ENCODE results near the gene AQP12A. TPM values are rescaled to one million over a fixed set of nuclear protein-coding genes. Genes with fewer than 3 reads are reported as not detected.

The AQP12A gene
- polyA plus RNA-seq, 1 of the 3 experiments (the other 2 are of a cell fraction) = not detected

DNA sequence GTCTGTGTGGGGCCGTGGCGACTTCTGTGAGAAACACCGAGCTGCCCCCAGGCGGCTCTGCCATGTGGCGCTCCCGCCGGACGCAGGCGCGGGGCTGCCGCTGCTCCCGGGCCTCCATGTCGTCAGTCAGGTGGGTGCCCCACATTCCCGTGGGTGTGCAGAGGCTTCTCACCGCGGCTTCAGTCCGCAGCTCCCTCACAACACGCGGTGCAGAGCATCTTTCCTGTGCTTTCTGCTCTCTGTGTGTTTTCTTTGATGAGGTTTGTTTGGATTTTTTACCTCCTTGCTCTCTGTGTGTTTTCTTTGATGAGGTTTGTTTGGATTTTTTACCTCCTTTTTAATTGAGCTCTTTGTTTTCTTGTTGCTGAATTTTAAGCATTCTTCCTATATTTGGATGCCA lies 13.0 kb downstream of the AQP12A start:
- H3K79me2 ChIP-seq (ENCODE audit: insufficient read depth) = no peaks in the 10 kb centered on the region
- H3K36me3 ChIP-seq (replicated peaks in 1 of 2; ENCODE audit: control insufficient read depth in 1 of 2, insufficient read depth in 2 of 2, low read length in 1 of 2) = no peaks in the 10 kb centered on the region
- H3K9me2 ChIP-seq = no peaks in the 10 kb centered on the region
- no peaks in the 10 kb centered on the region for H3F3A ChIP-seq (replicated peaks; ENCODE audit: insufficient read depth)
- POLR2A ChIA-PET = no interaction called here
- H3K27ac ChIP-seq (ENCODE audit: low read depth in 2 of 2, low read length in 1 of 2) = no peak overlapping the region
- H3K9me3 ChIP-seq = no peaks in the 10 kb centered on the region
- CTCF ChIA-PET = interaction anchor here (1.2 to 1.5 kb wide), 4 partner anchors 11 to 191 kb away, joined by 3 to 5 read pairs (median 3); no protein-coding TSS in a partner anchor
- H3K4me1 ChIP-seq (ENCODE audit: control insufficient read depth in 1 of 2, insufficient read depth in 2 of 2, low read depth in 1 of 2, low read length in 1 of 2) = no peaks in the 10 kb centered on the region; a peak in 1 of 4 replicates
- no peak overlapping the region for H2AFZ ChIP-seq (ENCODE audit: low read depth)
- no peak for DNase-seq
- WGBS (ENCODE audit: low lambda C conversion rate) = 61% methylated on average over 19 of the region's 19 CpGs
- H3K4me2 ChIP-seq = no peak overlapping the region
- TF ChIP-seq FOXJ3 (CRISPR knock-in tag; IDR thresholded peaks at IDR 0.05) (no peak), EP300 (IDR thresholded peaks at IDR 0.05; ENCODE audit: borderline replicate concordance in 1 of 2, low read depth in 1 of 2, low read length in 1 of 2) (no peak)
- no peaks in the 10 kb centered on the region for H4K20me1 ChIP-seq (ENCODE audit: insufficient read depth)
- H3K9ac ChIP-seq = no peak overlapping the region
- H3K27me3 ChIP-seq (ENCODE audit: insufficient read depth) = peaks cover 9% of the 10 kb centered on the region; the same call in 1 of the 2 replicates
- H3K4me3 ChIP-seq (ENCODE audit: low read depth in 2 of 2, low read length in 1 of 2) = no peak overlapping the region

- ChIA-PET POLR2A (no interaction called here), CTCF (interaction anchor here (1.2 to 1.5 kb wide), 3 partner anchors 10 to 191 kb away, joined by 3 to 5 read pairs (median 3); no protein-coding TSS in a partner anchor)
- Histone ChIP-seq H3K27me3 (ENCODE audit: insufficient read depth) (peaks cover 9% of the 10 kb centered on the region; the same call in 1 of the 2 replicates), H3F3A (replicated peaks; ENCODE audit: insufficient read depth) (no peaks in the 10 kb centered on the region), H3K36me3 (replicated peaks in 1 of 2; ENCODE audit: control insufficient read depth in 1 of 2, insufficient read depth in 2 of 2, low read length in 1 of 2) (no peaks in the 10 kb centered on the region), H4K20me1 (ENCODE audit: insufficient read depth) (no peaks in the 10 kb centered on the region), H3K4me3 (ENCODE audit: low read depth in 2 of 2, low read length in 1 of 2) (no peak overlapping the region), H3K4me1 (ENCODE audit: control insufficient read depth in 1 of 2, insufficient read depth in 2 of 2, low read depth in 1 of 2, low read length in 1 of 2) (no peaks in the 10 kb centered on the region; a peak in 1 of 4 replicates), H3K27ac (ENCODE audit: low read depth in 2 of 2, low read length in 1 of 2) (no peak overlapping the region), H3K9me2 (no peaks in the 10 kb centered on the region), H3K9me3 (no peaks in the 10 kb centered on the region), H3K79me2 (ENCODE audit: insufficient read depth) (no peaks in the 10 kb centered on the region), H3K9ac (no peak overlapping the region), H2AFZ (ENCODE audit: low read depth) (no peak overlapping the region), H3K4me2 (no peak overlapping the region)
- TF ChIP-seq MEF2A (IDR thresholded peaks at IDR 0.05; ENCODE audit: borderline replicate concordance, low read depth) (no peak), RCOR1 (IDR thresholded peaks at IDR 0.05; ENCODE audit: low read length) (no peak), REST (IDR thresholded peaks at IDR 0.05; ENCODE audit: low read depth, low read length) (no peak), CHD2 (IDR thresholded peaks at IDR 0.05; ENCODE audit: low read length, partially characterized antibody) (no peak), EZH2phosphoT487 (IDR thresholded peaks at IDR 0.05; ENCODE audit: borderline replicate concordance, low read depth) (no peak), PBX3 (IDR thresholded peaks at IDR 0.05) (no peak), TCF12 (IDR thresholded peaks at IDR 0.05) (no peak), MAX (IDR thresholded peaks at IDR 0.05; ENCODE audit: low read depth) (no peak), YY1 (IDR thresholded peaks at IDR 0.05; ENCODE audit: low read depth) (no peak), POLR2AphosphoS5 (IDR thresholded peaks at IDR 0.05; ENCODE audit: low read depth, low read length) (no peak), ELF1 (IDR thresholded peaks at IDR 0.05) (no peak), FOSL2 (IDR thresholded peaks at IDR 0.05; ENCODE audit: borderline replicate concordance, low read depth) (no peak), FOXJ3 (CRISPR knock-in tag; IDR thresholded peaks at IDR 0.05) (no peak), NFIC (IDR thresholded peaks at IDR 0.05; ENCODE audit: borderline replicate concordance) (no peak), MXI1 (IDR thresholded peaks at IDR 0.05; ENCODE audit: low read depth, low read length) (no peak), TAF1 (IDR thresholded peaks at IDR 0.05; ENCODE audit: borderline replicate concordance, low read depth, low read length) (no peak), FOXM1 (IDR thresholded peaks at IDR 0.05; ENCODE audit: low read depth) (no peak)
- TF ChIP-seq, protein P1, sequence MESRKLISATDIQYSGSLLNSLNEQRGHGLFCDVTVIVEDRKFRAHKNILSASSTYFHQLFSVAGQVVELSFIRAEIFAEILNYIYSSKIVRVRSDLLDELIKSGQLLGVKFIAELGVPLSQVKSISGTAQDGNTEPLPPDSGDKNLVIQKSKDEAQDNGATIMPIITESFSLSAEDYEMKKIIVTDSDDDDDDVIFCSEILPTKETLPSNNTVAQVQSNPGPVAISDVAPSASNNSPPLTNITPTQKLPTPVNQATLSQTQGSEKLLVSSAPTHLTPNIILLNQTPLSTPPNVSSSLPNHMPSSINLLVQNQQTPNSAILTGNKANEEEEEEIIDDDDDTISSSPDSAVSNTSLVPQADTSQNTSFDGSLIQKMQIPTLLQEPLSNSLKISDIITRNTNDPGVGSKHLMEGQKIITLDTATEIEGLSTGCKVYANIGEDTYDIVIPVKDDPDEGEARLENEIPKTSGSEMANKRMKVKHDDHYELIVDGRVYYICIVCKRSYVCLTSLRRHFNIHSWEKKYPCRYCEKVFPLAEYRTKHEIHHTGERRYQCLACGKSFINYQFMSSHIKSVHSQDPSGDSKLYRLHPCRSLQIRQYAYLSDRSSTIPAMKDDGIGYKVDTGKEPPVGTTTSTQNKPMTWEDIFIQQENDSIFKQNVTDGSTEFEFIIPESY (IDR thresholded peaks at IDR 0.05; ENCODE audit: borderline replicate concordance, low read depth) = no peak
- TF ChIP-seq, protein P2, sequence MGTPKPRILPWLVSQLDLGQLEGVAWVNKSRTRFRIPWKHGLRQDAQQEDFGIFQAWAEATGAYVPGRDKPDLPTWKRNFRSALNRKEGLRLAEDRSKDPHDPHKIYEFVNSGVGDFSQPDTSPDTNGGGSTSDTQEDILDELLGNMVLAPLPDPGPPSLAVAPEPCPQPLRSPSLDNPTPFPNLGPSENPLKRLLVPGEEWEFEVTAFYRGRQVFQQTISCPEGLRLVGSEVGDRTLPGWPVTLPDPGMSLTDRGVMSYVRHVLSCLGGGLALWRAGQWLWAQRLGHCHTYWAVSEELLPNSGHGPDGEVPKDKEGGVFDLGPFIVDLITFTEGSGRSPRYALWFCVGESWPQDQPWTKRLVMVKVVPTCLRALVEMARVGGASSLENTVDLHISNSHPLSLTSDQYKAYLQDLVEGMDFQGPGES (IDR thresholded peaks at IDR 0.05; ENCODE audit: low read depth, low read length) = no peak
- no peak for DNase-seq
- 71% methylated on average over 12 of the region's 12 CpGs for WGBS (ENCODE audit: low lambda C conversion rate)
These were observed 13.6 kb downstream of the AQP12A start for GRCh38 chr2:240705204-240705791.

Measured in SK-N-SH (cell line).